GM06990 (cell line): ENCODE measurements around the gene PPTC7.
"Not testable (repeated sequence)": the region's sequence is repeated elsewhere in the genome, so short reads cannot be mapped to it uniquely, and the experiment has no call there.

Source experiments
- DNase-seq: peaks from one replicate; pipeline ENCODE4 v3.0.0-alpha.2; 2011; ENCODE audit not compliant: insufficient read length; ENCODE audit errors: extremely low read depth
- H3K27me3 ChIP-seq: replicated peaks from 2 replicates; pipeline ENCODE4 v1.6.0; 2011; ENCODE audit warnings: low read length; ENCODE audit not compliant: control insufficient read depth, insufficient read depth
- H3K36me3 ChIP-seq: 2 replicates; pipeline ENCODE4 v1.5.1; 2011; ENCODE audit warnings: low read length; ENCODE audit not compliant: control insufficient read depth, insufficient read depth
- H3K4me3 ChIP-seq: replicated peaks from 2 replicates; pipeline ENCODE4 v1.5.1; 2011; ENCODE audit warnings: low read depth, mild to moderate bottlenecking, control low read depth, low read length
- CTCF ChIP-seq: IDR thresholded peaks from 2 replicates; pipeline ENCODE4 v1.5.1; 2011; ENCODE audit warnings: low read length, control low read depth, mild to moderate bottlenecking, inconsistent platforms; ENCODE audit not compliant: insufficient read depth, poor library complexity, severe bottlenecking

PPTC7 gene

GRCh38 chr12:110615171-110615570 lies 32.1 kb upstream of the PPTC7 start:
- Histone ChIP-seq H3K27me3 (no peaks in the 10 kb centered on the region), H3K4me3 (peak overlapping the region; percentile 84), H3K36me3 (no peaks in the 10 kb centered on the region)
- no peak for TF ChIP-seq CTCF
- peak; percentile 61 for DNase-seq

GRCh38 chr12:110613771-110614684 lies 30.9 kb upstream of the PPTC7 start, which contains the start of gene TCTN1:
Gene TCTN1 (plus strand): TSS chr12:110614129. CDS start chr12:110614183, 54 bp downstream.
- peak; percentile 97 for DNase-seq
- no peak for TF ChIP-seq CTCF
- Histone ChIP-seq H3K36me3 (no peaks in the 10 kb centered on the region), H3K4me3 (peak within 1 kb of the TSS; percentile 84), H3K27me3 (no peaks in the 10 kb centered on the region)

- Histone ChIP-seq H3K36me3 (no peaks in the 10 kb centered on the region), H3K4me3 (peak overlapping the region; percentile 84), H3K27me3 (no peaks in the 10 kb centered on the region)
- no peak for TF ChIP-seq CTCF
- DNase-seq, result no peak
These were observed 30.1 kb upstream of the PPTC7 start for GRCh38 chr12:110613071-110613770.

GRCh38 chr12:110606253-110606611 lies 23.1 kb upstream of the PPTC7 start:
- no peak for DNase-seq
- no peak for TF ChIP-seq CTCF
- Histone ChIP-seq H3K4me3 (peak overlapping the region; percentile 33), H3K36me3 (no peaks in the 10 kb centered on the region), H3K27me3 (no peaks in the 10 kb centered on the region)

- not testable (repeated sequence) for H3K36me3 ChIP-seq, DNase-seq, H3K27me3 ChIP-seq, H3K4me3 ChIP-seq
- peak; percentile 62 for TF ChIP-seq CTCF
These were observed 19.1 kb upstream of the PPTC7 start for GRCh38 chr12:110602085-110602814.
